Caco-2 (cell line): ENCODE measurements around the gene MFN1. TPM values are rescaled to one million over a fixed set of nuclear protein-coding genes. Genes with fewer than 3 reads are reported as not detected.

Experiments
- BruUV-seq: library from RNA; stranded (reverse); fragments of 400-500 nt; replicated peaks from 2 replicates; lab custom pipeline; 2021; lab: Mats Ljungman, UMichigan
- CTCF ChIA-PET: fragments of 300-600 bp; sonication (Branson Sonifier 250); formaldehyde crosslinking; loops from one replicate; lab custom pipeline; 2022; ENCODE audit warnings: antibody characterized with exemption; lab: Charles Lee
- POLR2A ChIA-PET: fragments of 300-600 bp; sonication (Branson Sonifier 250); formaldehyde crosslinking; loops from one replicate; lab custom pipeline; 2022; ENCODE audit warnings: antibody characterized with exemption; lab: Charles Lee
- DNase-seq, 2 experiments: peaks; one replicate each; pipeline versions ENCODE4 v3.0.0 to v3.0.0-alpha.2; 2020 to 2022
- H3K27me3 ChIP-seq: replicated peaks from 2 replicates; pipeline ENCODE4 v1.6.0; 2011; ENCODE audit warnings: low read length; ENCODE audit not compliant: control insufficient read depth, insufficient read depth
- H3K36me3 ChIP-seq: 2 replicates; pipeline ENCODE4 v1.5.1; 2011; ENCODE audit warnings: low read length; ENCODE audit not compliant: control insufficient read depth, insufficient read depth
- H3K4me1 ChIP-seq: fragments of 250-450 bp; sonication (Bioruptor Pico); 2 replicates; pipeline ENCODE4 v1.5.1; 2020; ENCODE audit warnings: mild to moderate bottlenecking
- H3K4me3 ChIP-seq: 2 replicates; pipeline ENCODE4 v1.5.1; 2011; ENCODE audit warnings: low read depth, mild to moderate bottlenecking, control low read depth, low read length
- H3K9me3 ChIP-seq: fragments of 250-450 bp; sonication (Bioruptor Pico); 2 replicates; pipeline ENCODE4 v1.5.1; 2020; ENCODE audit warnings: mild to moderate bottlenecking, moderate library complexity
- H3K27ac Mint-ChIP-seq: one replicate; pipeline ENCODE4 v1.8.0; 2022; ENCODE audit warnings: mixed read lengths; ENCODE audit not compliant: unreplicated experiment
- H3K27me3 Mint-ChIP-seq: one replicate; pipeline ENCODE4 v1.8.0; 2022; ENCODE audit warnings: mixed read lengths; ENCODE audit not compliant: insufficient read depth, unreplicated experiment
- H3K36me3 Mint-ChIP-seq: one replicate; pipeline ENCODE4 v1.8.0; 2022; ENCODE audit warnings: mild to moderate bottlenecking, mixed read lengths; ENCODE audit not compliant: insufficient read depth, unreplicated experiment
- H3K4me1 Mint-ChIP-seq: one replicate; pipeline ENCODE4 v1.8.0; 2022; ENCODE audit warnings: low read depth, mixed read lengths; ENCODE audit not compliant: unreplicated experiment
- H3K4me3 Mint-ChIP-seq: one replicate; pipeline ENCODE4 v1.8.0; 2022; ENCODE audit warnings: mild to moderate bottlenecking, moderate library complexity, mixed read lengths; ENCODE audit not compliant: unreplicated experiment
- H3K9me3 Mint-ChIP-seq: one replicate; pipeline ENCODE4 v1.8.0; 2022; ENCODE audit warnings: mixed read lengths; ENCODE audit not compliant: unreplicated experiment
- intact Hi-C: fragments of 100-400 bp; cut with micrococcal nuclease; formaldehyde crosslinking; loops from one replicate; pipeline ENCODE4 v1.10.0; 2022; ENCODE audit not compliant: unreplicated experiment
- total RNA-seq: library from RNA; stranded (reverse); gene quantifications from 2 replicates; pipeline ENCODE4 v1.2.3, GENCODE V29; 2022
- TF ChIP-seq, protein P1 (sequence below), 2 experiments: fragments of 200-600 bp in 1 of 2; IDR thresholded peaks; 1 replicate in 1 of 2; 2 replicates in 1 of 2; pipeline versions ENCODE4 v1.5.1 to v1.8.0; 2011 to 2022; ENCODE audit warnings: antibody characterized with exemption in 1 of 2, control low read depth in 1 of 2, inconsistent platforms in 1 of 2, low read depth in 1 of 2, low read length in 1 of 2, mild to moderate bottlenecking in 1 of 2, moderate library complexity in 1 of 2; ENCODE audit not compliant: insufficient read depth in 1 of 2, severe bottlenecking in 1 of 2, unreplicated experiment in 1 of 2

The MFN1 gene
- total RNA-seq, 1 experiment from 2014 or later, result 53.9 TPM

DNA sequence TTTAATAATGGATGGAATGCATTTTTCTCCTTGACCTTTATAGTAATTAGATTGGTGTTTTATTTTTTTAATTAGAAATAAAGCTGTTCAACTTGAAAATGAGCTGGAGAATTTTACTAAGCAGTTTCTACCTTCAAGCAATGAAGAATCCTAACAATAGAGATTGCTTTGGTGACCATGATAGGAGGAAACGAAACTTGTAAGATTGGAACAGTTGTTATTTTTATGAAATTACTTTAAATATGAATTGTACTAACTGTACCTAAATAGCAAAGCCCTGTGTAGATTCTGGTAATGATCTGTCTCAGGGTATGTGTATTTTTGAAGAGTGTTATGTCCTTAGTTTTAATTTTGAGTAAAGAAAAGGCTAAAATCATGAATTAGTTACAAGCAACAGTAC is 44.4 kb downstream of the MFN1 start:
- H3K27me3 ChIP-seq, result no peaks in the 10 kb centered on the region
- Mint-ChIP-seq H3K27me3 (no peaks in the 10 kb centered on the region), H3K4me3 (no peak overlapping the region), H3K27ac (no peak overlapping the region), H3K4me1 (no peaks in the 10 kb centered on the region), H3K9me3 (no peaks in the 10 kb centered on the region), H3K36me3 (peaks cover 35% of the 10 kb centered on the region)
- H3K9me3 ChIP-seq, result no peaks in the 10 kb centered on the region
- CTCF ChIA-PET, result no interaction called here
- no peaks in the 10 kb centered on the region; the same call in 1 of the 2 replicates for H3K36me3 ChIP-seq
- intact Hi-C loops, result no loop called here
- no peak overlapping the region for H3K4me3 ChIP-seq
- TF ChIP-seq, protein P1, sequence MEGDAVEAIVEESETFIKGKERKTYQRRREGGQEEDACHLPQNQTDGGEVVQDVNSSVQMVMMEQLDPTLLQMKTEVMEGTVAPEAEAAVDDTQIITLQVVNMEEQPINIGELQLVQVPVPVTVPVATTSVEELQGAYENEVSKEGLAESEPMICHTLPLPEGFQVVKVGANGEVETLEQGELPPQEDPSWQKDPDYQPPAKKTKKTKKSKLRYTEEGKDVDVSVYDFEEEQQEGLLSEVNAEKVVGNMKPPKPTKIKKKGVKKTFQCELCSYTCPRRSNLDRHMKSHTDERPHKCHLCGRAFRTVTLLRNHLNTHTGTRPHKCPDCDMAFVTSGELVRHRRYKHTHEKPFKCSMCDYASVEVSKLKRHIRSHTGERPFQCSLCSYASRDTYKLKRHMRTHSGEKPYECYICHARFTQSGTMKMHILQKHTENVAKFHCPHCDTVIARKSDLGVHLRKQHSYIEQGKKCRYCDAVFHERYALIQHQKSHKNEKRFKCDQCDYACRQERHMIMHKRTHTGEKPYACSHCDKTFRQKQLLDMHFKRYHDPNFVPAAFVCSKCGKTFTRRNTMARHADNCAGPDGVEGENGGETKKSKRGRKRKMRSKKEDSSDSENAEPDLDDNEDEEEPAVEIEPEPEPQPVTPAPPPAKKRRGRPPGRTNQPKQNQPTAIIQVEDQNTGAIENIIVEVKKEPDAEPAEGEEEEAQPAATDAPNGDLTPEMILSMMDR (IDR thresholded peaks at IDR 0.05; ENCODE audit: insufficient read depth in 1 of 2, low read depth in 1 of 2, low read length in 1 of 2, severe bottlenecking in 1 of 2, unreplicated experiment in 1 of 2), result no peak
- POLR2A ChIA-PET, result no interaction called here
- DNase-seq, result no peak
- no peaks in the 10 kb centered on the region for H3K4me1 ChIP-seq
- BruUV-seq, result no TSS peak

DNA sequence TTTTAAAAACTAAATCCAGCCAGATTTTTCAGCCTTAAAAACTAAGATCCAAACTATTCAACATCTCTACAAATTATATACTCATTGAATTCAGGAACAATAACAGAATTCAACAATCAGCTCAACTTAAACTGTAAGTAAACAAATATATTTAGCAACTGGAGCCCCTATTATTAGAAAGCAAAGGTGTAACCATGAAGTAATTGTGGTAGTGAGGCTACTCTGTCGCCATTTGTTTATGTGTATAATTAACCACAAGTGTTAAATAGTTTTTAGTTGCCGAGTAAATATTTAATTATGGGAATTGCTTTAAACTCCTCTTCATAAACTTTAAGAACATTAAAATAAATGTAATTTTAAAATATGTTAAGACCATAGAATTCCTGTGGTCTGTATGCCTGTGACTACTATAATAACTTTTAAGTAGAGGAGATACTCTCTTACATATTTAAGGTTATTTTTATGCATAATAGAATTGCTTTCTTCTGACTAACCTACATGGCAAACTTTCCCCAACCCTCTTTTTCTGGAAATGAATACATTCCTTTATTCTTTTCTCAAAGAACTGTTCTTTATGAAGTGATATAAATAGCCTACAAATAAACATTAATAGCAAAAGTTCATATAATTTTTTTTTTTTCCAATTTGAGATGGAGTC is 51.2 kb downstream of the MFN1 start:
- ChIA-PET CTCF (no interaction called here), POLR2A (no interaction called here)
- no peaks in the 10 kb centered on the region for H3K27me3 ChIP-seq

DNA sequence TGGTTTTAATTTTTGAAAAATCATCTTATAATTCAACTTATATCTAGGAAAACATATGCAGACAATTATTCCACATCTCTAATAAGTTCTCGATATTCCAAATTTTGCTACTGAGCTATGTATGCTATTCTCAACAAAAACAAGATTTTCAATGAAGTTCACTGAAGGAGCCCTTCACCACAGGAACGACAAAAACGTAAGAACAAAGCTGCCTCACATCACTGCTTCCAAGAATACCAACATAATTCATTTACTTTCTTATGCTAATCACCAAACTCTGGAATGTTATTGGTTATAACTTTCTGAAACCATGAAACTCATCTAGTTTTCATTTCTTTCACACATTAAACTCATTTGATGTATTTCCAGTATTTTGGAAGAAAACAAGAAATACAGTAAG is 54.1 kb downstream of the MFN1 start:
- H3K36me3 ChIP-seq, result no peaks in the 10 kb centered on the region; the same call in 1 of the 2 replicates
- TF ChIP-seq, protein P1 (IDR thresholded peaks at IDR 0.05; ENCODE audit: insufficient read depth in 1 of 2, low read depth in 1 of 2, low read length in 1 of 2, severe bottlenecking in 1 of 2, unreplicated experiment in 1 of 2), result no peak
- no peak overlapping the region for H3K4me3 ChIP-seq
- no peaks in the 10 kb centered on the region for H3K9me3 ChIP-seq
- no peak overlapping the region for H3K4me3 Mint-ChIP-seq
- no peak overlapping the region for H3K27ac Mint-ChIP-seq
- CTCF ChIA-PET, result no interaction called here
- intact Hi-C loops, result no loop called here
- H3K36me3 Mint-ChIP-seq, result no peaks in the 10 kb centered on the region
- no TSS peak for BruUV-seq
- no peaks in the 10 kb centered on the region for H3K27me3 ChIP-seq
- DNase-seq, result no peak
- H3K4me1 ChIP-seq, result no peaks in the 10 kb centered on the region
- POLR2A ChIA-PET, result interaction anchor here (0.9 kb wide), 1 partner anchor 161 kb away, joined by 3 read pairs; the partner anchor contains the start of gene ACTL6A
- H3K4me1 Mint-ChIP-seq, result no peaks in the 10 kb centered on the region
- H3K27me3 Mint-ChIP-seq, result no peaks in the 10 kb centered on the region
- no peaks in the 10 kb centered on the region for H3K9me3 Mint-ChIP-seq

More for the DNA sequence above, 51.2 kb downstream of the MFN1 start:
- Histone ChIP-seq H3K4me3 (no peak overlapping the region), H3K36me3 (no peaks in the 10 kb centered on the region; the same call in 1 of the 2 replicates), H3K9me3 (no peaks in the 10 kb centered on the region), H3K4me1 (no peaks in the 10 kb centered on the region)
- Mint-ChIP-seq H3K27me3 (no peaks in the 10 kb centered on the region), H3K9me3 (no peaks in the 10 kb centered on the region), H3K4me3 (no peak overlapping the region), H3K4me1 (no peaks in the 10 kb centered on the region), H3K27ac (no peak overlapping the region), H3K36me3 (peaks cover 14% of the 10 kb centered on the region)
- intact Hi-C loops, result no loop called here
- no TSS peak for BruUV-seq
- TF ChIP-seq, protein P1 (IDR thresholded peaks at IDR 0.05; ENCODE audit: insufficient read depth in 1 of 2, low read depth in 1 of 2, low read length in 1 of 2, severe bottlenecking in 1 of 2, unreplicated experiment in 1 of 2), result no peak
- no peak for DNase-seq
